LNCaP clone FGC (cell line): ENCODE data around the gene GDPD4.

Experiments
- DNase-seq: peaks from one replicate; pipeline ENCODE4 v3.0.0-alpha.2; 2011; ENCODE audit warnings: low read depth
- H3K4me3 ChIP-seq: 2 replicates; pipeline ENCODE4 v1.5.1; 2011; ENCODE audit warnings: mild to moderate bottlenecking, low read depth, low read length, control low read depth
- CTCF ChIP-seq: IDR thresholded peaks from 2 replicates; pipeline ENCODE4 v1.5.1; 2012; ENCODE audit warnings: mild to moderate bottlenecking; ENCODE audit not compliant: control insufficient read depth, insufficient read depth; ENCODE audit errors: extremely low read depth

The GDPD4 gene

GRCh38 chr11:77175869-77176539, 125.5 kb downstream of the GDPD4 start:
- DNase-seq, result no peak
- TF ChIP-seq CTCF, result no peak
- H3K4me3 ChIP-seq, result no peak overlapping the region

DNA sequence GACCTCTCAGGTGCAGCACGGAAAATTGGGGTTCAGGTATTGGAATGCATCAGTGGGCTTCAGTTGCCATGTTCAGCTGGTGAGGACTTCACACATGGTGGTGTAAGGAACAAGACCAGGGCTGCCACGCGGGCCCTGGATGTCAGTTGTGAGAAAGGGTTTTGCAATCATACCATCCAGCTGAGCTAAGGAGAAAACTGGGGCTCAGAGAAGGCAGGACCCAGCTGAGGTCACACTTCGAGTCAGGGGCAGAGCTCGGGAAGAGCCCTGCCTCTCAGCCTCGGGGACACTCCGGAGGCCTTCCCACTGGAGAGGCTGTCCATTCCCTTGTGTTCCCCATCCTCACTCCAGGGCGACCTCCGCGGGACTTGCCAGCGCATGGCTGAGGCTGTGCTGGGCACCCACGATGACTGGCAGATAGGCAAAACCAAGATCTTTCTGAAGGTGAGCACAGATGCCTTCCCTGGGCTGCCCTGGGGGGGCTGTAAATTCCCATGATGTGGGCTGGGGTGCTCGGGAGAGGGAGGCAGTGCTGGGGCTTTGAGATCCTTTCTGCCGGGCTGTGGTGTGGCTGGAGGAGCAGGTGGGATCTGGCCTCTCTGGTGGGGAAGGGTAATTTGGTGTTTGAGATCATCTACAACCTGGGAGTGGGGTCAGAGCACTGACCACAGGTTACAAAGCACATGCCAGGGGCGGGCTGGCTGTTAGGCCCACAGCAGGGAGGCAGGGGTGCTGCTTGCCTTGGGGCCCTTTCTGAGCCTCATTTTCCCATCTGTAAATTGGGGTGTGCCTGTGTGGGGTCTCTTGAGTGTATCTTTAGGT, 126.3 kb downstream of the GDPD4 start:
- DNase-seq, result no peak
- TF ChIP-seq CTCF, result no peak
- H3K4me3 ChIP-seq, result no peak overlapping the region

- no peak for DNase-seq
- H3K4me3 ChIP-seq, result no peak overlapping the region
- TF ChIP-seq CTCF, result no peak
Observed at GRCh38 chr11:77174559-77174958, 126.9 kb downstream of the GDPD4 start.

DNA sequence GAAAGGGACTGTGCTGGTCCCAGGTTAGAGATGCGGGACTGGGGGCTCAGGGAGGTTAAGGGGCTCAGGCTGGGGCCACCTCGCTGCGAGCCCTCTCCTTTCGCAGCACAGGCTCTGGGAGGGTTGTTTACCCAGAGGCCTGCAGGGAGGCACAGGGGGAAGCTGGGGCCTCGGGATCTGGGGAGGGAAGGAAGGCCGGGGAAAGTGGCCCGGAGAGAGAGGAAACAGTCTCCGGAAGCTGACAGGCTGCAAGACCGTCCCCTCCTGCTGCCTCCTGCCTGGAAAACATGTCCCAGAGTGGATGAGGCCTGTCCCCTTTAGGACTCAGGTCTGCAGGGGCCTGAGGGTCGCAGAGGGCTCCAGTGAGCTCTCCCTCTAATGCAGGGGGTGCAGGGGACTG, 128.0 kb downstream of the GDPD4 start:
- TF ChIP-seq CTCF, result no peak
- H3K4me3 ChIP-seq, result no peak overlapping the region
- DNase-seq, result no peak

DNA sequence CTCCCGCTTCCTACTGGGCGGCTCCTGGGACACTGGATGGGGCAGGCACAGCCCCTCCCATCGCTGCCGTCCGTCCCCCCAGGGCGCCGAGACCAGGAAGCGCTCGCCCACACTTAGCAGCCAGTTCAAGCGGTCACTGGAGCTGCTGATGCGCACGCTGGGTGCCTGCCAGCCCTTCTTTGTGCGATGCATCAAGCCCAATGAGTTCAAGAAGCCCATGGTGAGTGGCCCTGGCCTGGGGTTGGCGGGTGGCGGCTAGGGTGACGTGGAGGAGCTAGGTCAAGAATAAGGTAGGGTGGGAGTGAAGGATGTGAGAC, 128.9 kb downstream of the GDPD4 start:
- no peak for TF ChIP-seq CTCF
- DNase-seq, result no peak
- no peak overlapping the region for H3K4me3 ChIP-seq

DNA sequence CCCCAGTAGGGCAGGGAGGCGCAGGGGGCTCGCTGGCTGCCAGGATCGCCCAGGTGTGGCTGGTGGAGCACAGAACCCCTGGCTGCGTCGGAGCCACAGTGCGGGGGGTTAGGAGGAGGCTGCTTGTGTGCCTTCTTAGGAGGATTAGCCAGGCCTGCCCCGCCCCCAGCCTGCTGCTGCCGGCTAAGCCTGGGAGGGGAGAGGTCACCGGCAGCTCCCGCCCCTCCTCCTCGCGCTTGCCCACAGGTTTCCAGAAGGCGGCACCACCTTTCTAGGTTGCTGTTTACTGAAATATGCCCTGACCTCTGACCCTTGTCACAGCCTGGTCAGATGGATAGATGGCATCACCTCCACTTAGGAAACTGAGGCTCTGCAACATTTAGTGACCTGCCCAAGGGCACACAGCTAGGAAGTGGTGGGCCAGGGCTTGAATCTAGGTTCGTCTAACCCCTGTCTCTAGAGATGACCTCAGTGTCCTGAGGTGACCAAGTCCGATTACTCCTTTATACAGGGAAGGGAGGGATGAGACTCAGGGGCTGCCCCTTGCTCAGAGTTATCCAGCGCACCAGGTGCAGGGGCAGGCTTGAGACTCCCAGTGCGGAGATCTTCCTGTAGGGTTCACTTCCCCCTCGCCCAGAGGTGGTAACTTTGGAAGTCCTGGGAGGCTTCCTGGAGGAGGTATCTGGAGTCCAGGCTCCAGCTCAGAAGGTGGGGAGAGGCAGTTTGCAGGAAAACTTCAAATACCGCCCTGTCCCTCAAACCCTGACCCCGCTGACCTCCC, 129.4 kb downstream of the GDPD4 start:
- no peak for DNase-seq
- TF ChIP-seq CTCF, result no peak
- no peak overlapping the region for H3K4me3 ChIP-seq
